Measurements from ENCODE around the gene FAM20C.

DNA sequence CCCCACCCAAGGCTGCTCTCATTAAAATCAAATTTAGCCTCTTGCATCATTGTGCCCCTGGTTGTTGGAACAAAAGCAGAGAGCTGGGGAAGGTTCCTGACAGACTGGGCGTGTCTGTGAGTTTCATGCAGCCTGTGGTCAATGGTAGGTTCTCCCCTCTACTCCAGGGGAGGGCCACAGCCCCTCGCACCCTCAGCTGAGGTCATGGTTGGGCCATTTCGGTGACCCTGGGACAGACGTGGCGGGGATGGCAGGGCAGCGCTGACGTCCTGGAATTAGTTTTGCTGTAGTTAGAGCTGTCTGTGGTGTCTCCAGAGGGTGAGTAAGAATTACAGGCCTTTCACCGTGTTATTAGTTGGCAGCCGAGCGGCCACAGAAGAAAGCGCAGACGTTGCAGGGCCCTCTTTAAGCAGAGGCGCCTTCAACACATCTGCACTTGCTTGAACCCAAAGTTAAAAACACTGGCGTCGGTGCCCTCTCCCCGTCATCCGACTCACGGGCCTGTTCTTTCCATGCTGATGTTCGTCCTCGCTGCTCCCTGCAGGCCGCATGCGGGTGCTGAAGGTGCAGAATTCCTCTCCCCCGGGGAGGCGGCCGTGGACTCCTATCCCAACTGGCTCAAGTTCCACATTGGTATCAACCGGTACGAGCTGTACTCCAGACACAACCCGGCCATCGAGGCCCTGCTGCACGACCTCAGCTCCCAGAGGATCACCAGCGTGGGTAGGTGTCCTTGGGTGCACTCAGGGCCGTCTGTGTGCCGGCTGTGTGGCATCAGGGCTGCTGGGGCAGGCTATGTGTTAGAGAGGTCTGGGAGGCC lies 2.8 kb downstream of the FAM20C start:
- TF ChIP-seq POLR2AphosphoS5 (IDR thresholded peaks at IDR 0.05; ENCODE audit: low read depth, low read length) (no peak), CTCF (IDR thresholded peaks at IDR 0.05) (no peak), REST (IDR thresholded peaks at IDR 0.05; ENCODE audit: insufficient read depth in 1 of 2, low read depth in 2 of 2, low read length in 1 of 2) (no peak)

Data from Panc1 (cell line).